HepG2 (cell line): ENCODE measurements around the gene E2F1. TPM values are rescaled to one million over a fixed set of nuclear protein-coding genes. Genes with fewer than 3 reads are reported as not detected.

Source experiments
- AGO1 ChIP-seq: fragments of 200-400 bp; formaldehyde crosslinking; IDR thresholded peaks from 2 replicates; pipeline ENCODE4 v1.6.1; 2017; ENCODE audit warnings: mild to moderate bottlenecking, low read depth, low read length, moderate library complexity; ENCODE audit not compliant: poor library complexity, severe bottlenecking
- ARNTL ChIP-seq: sonication (generic); formaldehyde crosslinking; IDR thresholded peaks from 2 replicates; pipeline ENCODE4 v1.4.0; 2020; ENCODE audit warnings: mild to moderate bottlenecking, missing genetic modification reagents
- ESRRA ChIP-seq: sonication (generic); formaldehyde crosslinking; IDR thresholded peaks from 2 replicates; pipeline ENCODE4 v1.5.1; 2020; ENCODE audit warnings: mild to moderate bottlenecking, low read depth, missing genetic modification reagents
- FIP1L1 ChIP-seq: fragments of 200-400 bp; formaldehyde crosslinking; IDR thresholded peaks from 2 replicates; pipeline ENCODE4 v1.6.1; 2018; ENCODE audit warnings: low read depth, mild to moderate bottlenecking, low read length, moderate library complexity, borderline replicate concordance; ENCODE audit not compliant: insufficient read depth
- GATAD1 ChIP-seq: IDR thresholded peaks from 2 replicates; pipeline ENCODE4 v1.6.1; 2016; ENCODE audit warnings: missing genetic modification reagents, missing compliant biosample characterization
- GTF2F1 ChIP-seq: fragments of 150-350 bp; IDR thresholded peaks from 2 replicates; pipeline ENCODE4 v1.6.1; 2014; ENCODE audit warnings: low read length
- GZF1 ChIP-seq: sonication (generic); formaldehyde crosslinking; IDR thresholded peaks from 2 replicates; pipeline ENCODE4 v1.5.1; 2020; ENCODE audit warnings: mild to moderate bottlenecking, missing genetic modification reagents
- KAT8 ChIP-seq: IDR thresholded peaks from 2 replicates; pipeline ENCODE4 v1.6.1; 2016; ENCODE audit warnings: missing genetic modification reagents, missing compliant biosample characterization
- MEIS1 ChIP-seq: sonication (generic); formaldehyde crosslinking; IDR thresholded peaks from 2 replicates; pipeline ENCODE4 v1.9.0; 2021; ENCODE audit warnings: mild to moderate bottlenecking, missing genetic modification reagents, moderate library complexity, borderline replicate concordance
- NR3C1 ChIP-seq: sonication (generic); formaldehyde crosslinking; IDR thresholded peaks from 2 replicates; pipeline ENCODE4 v1.4.0; 2020; ENCODE audit warnings: missing genetic modification reagents
- PHB2 ChIP-seq: fragments of 450-650 bp; IDR thresholded peaks from 2 replicates; pipeline ENCODE4 v1.6.1; 2018; ENCODE audit not compliant: partially characterized antibody
- PHF20 ChIP-seq: sonication (generic); formaldehyde crosslinking; IDR thresholded peaks from 2 replicates; pipeline ENCODE4 v1.5.0; 2020; ENCODE audit warnings: mild to moderate bottlenecking, missing genetic modification reagents
- SETDB1 ChIP-seq: sonication (generic); formaldehyde crosslinking; IDR thresholded peaks from 2 replicates; pipeline ENCODE4 v1.5.1; 2020; ENCODE audit warnings: missing genetic modification reagents, mild to moderate bottlenecking, borderline replicate concordance
- SP4 ChIP-seq: sonication (generic); formaldehyde crosslinking; IDR thresholded peaks from 2 replicates; pipeline ENCODE4 v1.8.1; 2023; ENCODE audit warnings: mild to moderate bottlenecking, missing genetic modification reagents
- SRF ChIP-seq: IDR thresholded peaks from 2 replicates; pipeline ENCODE4 v1.6.1; 2011; ENCODE audit warnings: mild to moderate bottlenecking, low read depth, low read length, moderate library complexity
- ZC3H4 ChIP-seq: sonication (generic); formaldehyde crosslinking; IDR thresholded peaks from 2 replicates; pipeline ENCODE4 v1.4.0; 2020; ENCODE audit warnings: missing genetic modification reagents, borderline replicate concordance
- ZFP90 ChIP-seq: sonication (generic); formaldehyde crosslinking; IDR thresholded peaks from 2 replicates; pipeline ENCODE4 v1.8.0; 2022; ENCODE audit warnings: missing genetic modification reagents, mild to moderate bottlenecking, inconsistent platforms, borderline replicate concordance
- ZNF331 ChIP-seq: sonication (generic); formaldehyde crosslinking; IDR thresholded peaks from 2 replicates; pipeline ENCODE4 v1.4.0; 2020; ENCODE audit warnings: missing genetic modification reagents
- ZNF564 ChIP-seq: sonication (generic); formaldehyde crosslinking; IDR thresholded peaks from 2 replicates; pipeline ENCODE4 v1.8.1; 2023; ENCODE audit warnings: mild to moderate bottlenecking, missing genetic modification reagents
- ZNF567 ChIP-seq: sonication (generic); formaldehyde crosslinking; IDR thresholded peaks from 2 replicates; pipeline ENCODE4 v1.8.1; 2023; ENCODE audit warnings: mild to moderate bottlenecking, missing genetic modification reagents, borderline replicate concordance
- polyA plus RNA-seq, 8 experiments: library from polyadenylated mRNA; depleted of rRNA in 3 of 8; stranded (reverse) in 7 of 8; unstranded in 1 of 8; fragments of >200 nt; fragmentation: Illumina TruSeq in 4 of 8; extraction: Trizol in 4 of 8; gene quantifications; 2 replicates each; pipeline versions ENCODE4 v1.2.1 to v1.2.3, GENCODE V29; 2011 to 2016; ENCODE audit warnings: low read depth in 4 of 8, missing spikeins in 1 of 8, mixed read lengths in 1 of 8; ENCODE audit not compliant: insufficient read depth in 1 of 8
- total RNA-seq, 5 experiments: library from RNA; depleted of rRNA; stranded (reverse); fragments of >200 nt; fragmentation: Illumina TruSeq; extraction: Trizol; gene quantifications; 2 replicates each; pipeline ENCODE4 v1.2.3, GENCODE V29; 2016; ENCODE audit warnings: low read depth in 1 of 5
- TF ChIP-seq, protein P1 (sequence below): sonication (generic); formaldehyde crosslinking; IDR thresholded peaks from 2 replicates; pipeline ENCODE4 v1.5.0; 2020; ENCODE audit warnings: mild to moderate bottlenecking, missing genetic modification reagents, borderline replicate concordance
- TF ChIP-seq, protein P2 (sequence below): sonication (generic); formaldehyde crosslinking; IDR thresholded peaks from 2 replicates; pipeline ENCODE4 v1.4.0; 2020; ENCODE audit warnings: mild to moderate bottlenecking, missing genetic modification reagents
- TF ChIP-seq, protein P3 (sequence below): sonication (generic); formaldehyde crosslinking; IDR thresholded peaks from 2 replicates; pipeline ENCODE4 v1.4.0; 2020; ENCODE audit warnings: mild to moderate bottlenecking, missing genetic modification reagents, borderline replicate concordance

The E2F1 gene
- total and polyA plus RNA-seq, 2 of the 13 experiments (the other 11 are each of a cell fraction or from before 2014, with no cell fraction given): 25.5 to 39.4 TPM

- TF ChIP-seq, protein P1, sequence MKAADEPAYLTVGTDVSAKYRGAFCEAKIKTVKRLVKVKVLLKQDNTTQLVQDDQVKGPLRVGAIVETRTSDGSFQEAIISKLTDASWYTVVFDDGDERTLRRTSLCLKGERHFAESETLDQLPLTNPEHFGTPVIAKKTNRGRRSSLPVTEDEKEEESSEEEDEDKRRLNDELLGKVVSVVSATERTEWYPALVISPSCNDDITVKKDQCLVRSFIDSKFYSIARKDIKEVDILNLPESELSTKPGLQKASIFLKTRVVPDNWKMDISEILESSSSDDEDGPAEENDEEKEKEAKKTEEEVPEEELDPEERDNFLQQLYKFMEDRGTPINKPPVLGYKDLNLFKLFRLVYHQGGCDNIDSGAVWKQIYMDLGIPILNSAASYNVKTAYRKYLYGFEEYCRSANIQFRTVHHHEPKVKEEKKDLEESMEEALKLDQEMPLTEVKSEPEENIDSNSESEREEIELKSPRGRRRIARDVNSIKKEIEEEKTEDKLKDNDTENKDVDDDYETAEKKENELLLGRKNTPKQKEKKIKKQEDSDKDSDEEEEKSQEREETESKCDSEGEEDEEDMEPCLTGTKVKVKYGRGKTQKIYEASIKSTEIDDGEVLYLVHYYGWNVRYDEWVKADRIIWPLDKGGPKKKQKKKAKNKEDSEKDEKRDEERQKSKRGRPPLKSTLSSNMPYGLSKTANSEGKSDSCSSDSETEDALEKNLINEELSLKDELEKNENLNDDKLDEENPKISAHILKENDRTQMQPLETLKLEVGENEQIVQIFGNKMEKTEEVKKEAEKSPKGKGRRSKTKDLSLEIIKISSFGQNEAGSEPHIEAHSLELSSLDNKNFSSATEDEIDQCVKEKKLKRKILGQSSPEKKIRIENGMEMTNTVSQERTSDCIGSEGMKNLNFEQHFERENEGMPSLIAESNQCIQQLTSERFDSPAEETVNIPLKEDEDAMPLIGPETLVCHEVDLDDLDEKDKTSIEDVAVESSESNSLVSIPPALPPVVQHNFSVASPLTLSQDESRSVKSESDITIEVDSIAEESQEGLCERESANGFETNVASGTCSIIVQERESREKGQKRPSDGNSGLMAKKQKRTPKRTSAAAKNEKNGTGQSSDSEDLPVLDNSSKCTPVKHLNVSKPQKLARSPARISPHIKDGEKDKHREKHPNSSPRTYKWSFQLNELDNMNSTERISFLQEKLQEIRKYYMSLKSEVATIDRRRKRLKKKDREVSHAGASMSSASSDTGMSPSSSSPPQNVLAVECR (CRISPR knock-in tag): peak; percentile 82
- TF ChIP-seq MEIS1 (CRISPR knock-in tag) (peak; percentile 95; the same call in 1 of the 2 replicates), ZNF564 (no peak), GATAD1 (CRISPR knock-in tag) (peak; percentile 58; the same call in 1 of the 2 replicates), GTF2F1 (no peak), SETDB1 (no peak), ZC3H4 (no peak), KAT8 (CRISPR knock-in tag) (peak; percentile 19; the same call in 1 of the 2 replicates), GZF1 (CRISPR knock-in tag) (peak; percentile 49; the same call in 1 of the 2 replicates), SRF (no peak), PHF20 (CRISPR knock-in tag) (peak; percentile 31; the same call in 1 of the 2 replicates), FIP1L1 (no peak), SP4 (peak; percentile 72), ZNF567 (CRISPR knock-in tag) (peak; percentile 96), AGO1 (no peak), ZFP90 (CRISPR knock-in tag) (peak; percentile 80; the same call in 1 of the 2 replicates), NR3C1 (no peak), PHB2 (no peak), ARNTL (CRISPR knock-in tag) (peak; percentile 84; the same call in 1 of the 2 replicates), ZNF331 (CRISPR knock-in tag) (peak; percentile 90), ESRRA (CRISPR knock-in tag) (peak; percentile 99)
- TF ChIP-seq, protein P2, sequence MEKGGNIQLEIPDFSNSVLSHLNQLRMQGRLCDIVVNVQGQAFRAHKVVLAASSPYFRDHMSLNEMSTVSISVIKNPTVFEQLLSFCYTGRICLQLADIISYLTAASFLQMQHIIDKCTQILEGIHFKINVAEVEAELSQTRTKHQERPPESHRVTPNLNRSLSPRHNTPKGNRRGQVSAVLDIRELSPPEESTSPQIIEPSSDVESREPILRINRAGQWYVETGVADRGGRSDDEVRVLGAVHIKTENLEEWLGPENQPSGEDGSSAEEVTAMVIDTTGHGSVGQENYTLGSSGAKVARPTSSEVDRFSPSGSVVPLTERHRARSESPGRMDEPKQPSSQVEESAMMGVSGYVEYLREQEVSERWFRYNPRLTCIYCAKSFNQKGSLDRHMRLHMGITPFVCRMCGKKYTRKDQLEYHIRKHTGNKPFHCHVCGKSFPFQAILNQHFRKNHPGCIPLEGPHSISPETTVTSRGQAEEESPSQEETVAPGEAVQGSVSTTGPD: no peak; the same call in 1 of the 2 replicates
- TF ChIP-seq, protein P3, sequence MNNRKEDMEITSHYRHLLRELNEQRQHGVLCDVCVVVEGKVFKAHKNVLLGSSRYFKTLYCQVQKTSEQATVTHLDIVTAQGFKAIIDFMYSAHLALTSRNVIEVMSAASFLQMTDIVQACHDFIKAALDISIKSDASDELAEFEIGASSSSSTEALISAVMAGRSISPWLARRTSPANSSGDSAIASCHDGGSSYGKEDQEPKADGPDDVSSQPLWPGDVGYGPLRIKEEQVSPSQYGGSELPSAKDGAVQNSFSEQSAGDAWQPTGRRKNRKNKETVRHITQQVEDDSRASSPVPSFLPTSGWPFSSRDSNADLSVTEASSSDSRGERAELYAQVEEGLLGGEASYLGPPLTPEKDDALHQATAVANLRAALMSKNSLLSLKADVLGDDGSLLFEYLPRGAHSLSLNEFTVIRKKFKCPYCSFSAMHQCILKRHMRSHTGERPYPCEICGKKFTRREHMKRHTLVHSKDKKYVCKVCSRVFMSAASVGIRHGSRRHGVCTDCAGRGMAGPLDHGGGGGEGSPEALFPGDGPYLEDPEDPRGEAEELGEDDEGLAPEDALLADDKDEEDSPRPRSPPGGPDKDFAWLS: no peak
Observed at GRCh38 chr20:33701629-33702450, 15.7 kb upstream of the E2F1 start (continued).
